Stimulated activated CD4-positive, alpha-beta T cell treated with anti-CD3 and anti-CD28 coated beads, Interleukin-12 subunit alpha, Interleukin-12 subunit beta, amount 100 ng/mL, for 4 hours (primary cell): ENCODE data around the gene C1QL1.
"Not testable (repeated sequence)": the region's sequence is repeated elsewhere in the genome, so short reads cannot be mapped to it uniquely, and the experiment has no call there.

Experiments
- DNase-seq: peaks from one replicate; pipeline ENCODE4 v3.0.0-alpha.2; 2020

The C1QL1 gene

DNA sequence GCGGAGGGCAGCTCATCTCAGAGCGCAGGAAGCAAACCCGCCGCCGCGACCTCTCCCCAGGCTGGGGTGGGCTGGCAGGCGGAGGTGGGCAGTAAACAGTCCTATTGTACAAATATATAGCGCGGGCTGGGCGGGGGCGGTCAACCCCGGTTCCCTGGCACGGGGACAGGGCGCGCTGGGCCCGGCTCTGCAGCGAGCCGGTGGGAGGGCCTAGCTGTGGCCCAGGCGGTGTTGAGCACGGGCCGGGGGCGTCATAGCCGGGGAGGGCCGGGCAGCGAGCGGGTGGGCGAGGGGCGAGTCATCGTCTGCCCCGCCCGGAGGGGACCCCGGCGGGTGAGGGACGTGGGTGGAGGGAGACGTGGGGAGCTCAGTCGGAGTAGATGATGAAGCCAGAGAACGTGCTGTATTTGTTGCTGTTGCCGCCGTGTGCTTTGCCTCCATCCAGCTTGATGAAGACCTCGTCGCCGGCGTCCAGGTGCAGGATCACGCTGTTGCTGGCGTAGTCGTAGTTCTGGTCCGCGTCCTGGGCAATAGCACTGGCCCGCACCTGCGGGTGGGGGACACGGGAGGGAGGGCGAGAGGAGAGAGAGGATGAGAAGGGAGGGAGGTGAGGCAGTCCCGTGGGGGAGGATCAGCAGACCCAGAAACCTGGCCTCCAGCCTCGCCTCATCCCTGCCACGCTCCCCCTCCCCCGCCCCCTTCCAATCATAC is 8.1 kb downstream of the C1QL1 start:
- DNase-seq = no peak

DNA sequence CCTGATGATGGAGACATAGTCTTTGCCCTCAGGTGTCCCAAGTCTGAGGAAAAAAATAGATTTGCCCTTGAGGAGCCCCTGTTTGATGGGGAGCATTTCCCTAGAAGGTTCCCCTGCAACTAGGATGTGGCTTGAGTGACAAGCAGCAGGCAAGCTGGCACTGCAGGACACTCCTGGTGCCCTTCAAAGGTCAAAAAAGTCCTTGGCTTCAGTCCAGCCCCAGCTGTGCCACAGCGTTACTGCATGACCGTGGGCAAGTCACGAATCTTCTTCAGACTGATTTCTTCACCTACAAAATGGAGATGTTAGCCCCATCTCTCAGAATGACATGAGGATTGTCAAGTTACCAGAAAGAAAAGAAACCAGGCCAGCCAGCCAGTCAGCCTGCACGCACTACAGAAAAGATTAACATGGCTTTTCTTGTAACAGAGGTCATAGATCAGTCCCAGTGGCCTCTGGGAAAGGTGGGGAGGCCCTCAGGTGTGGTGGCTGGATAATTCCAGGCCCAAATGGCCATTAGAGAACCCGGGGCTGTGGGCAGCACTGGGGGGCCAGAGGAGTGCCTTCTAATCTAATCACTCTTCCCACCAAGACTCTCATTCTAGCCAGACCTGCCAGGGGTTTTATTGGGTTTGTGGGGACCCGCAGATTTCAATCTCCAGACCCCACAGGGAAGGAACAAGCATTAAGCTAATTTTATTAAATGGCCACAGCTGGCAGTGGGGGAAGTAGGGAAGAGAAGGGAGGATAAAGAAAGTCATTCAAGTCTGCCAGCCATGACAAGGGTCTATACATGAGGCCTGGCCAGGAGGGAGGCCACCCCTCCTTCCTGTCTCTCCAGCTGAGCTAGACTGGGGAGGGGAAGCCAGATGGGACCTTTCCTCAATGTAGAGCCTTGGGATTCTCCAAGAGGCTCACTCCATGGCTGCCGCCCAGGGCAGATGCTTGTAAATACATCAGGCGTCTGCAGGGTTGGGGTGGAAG is 10.8 kb downstream of the C1QL1 start:
- no peak for DNase-seq

DNA sequence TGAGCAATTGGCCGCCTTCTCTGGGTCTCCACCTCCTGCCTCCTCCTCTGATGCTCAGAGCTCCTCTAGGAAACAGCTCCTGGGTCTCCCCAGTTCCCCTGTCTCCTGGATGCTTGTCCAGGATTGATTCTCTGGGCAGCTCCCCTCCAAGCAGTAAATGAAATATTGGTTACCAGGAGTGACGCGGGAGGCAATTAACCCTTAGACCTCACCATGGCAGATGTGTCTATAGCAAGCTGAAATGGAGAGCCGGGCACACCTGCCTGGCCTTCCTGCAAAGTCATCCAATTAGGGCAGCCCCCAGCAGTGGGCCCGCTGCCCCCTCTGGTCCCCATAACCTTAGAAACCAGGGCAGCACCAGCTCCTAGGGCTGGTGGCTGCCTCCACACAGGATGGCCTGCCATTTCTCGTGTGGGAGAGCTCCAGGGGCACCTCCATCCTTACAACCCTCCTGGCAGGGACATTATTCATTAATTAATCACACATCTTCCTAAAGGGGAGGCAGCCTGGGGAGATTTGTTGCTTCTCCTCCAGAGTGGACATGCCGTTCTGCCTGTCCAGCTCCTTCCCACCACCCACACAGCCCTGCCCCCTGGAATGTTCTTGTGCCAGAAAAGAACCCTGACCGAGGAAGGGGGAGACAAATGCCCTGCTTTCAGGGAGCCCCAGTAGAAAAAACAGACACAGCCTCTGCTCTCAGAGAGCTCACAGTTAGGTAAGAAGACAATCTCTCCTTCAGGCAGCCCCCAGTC is 12.3 kb downstream of the C1QL1 start:
- no peak for DNase-seq

DNA sequence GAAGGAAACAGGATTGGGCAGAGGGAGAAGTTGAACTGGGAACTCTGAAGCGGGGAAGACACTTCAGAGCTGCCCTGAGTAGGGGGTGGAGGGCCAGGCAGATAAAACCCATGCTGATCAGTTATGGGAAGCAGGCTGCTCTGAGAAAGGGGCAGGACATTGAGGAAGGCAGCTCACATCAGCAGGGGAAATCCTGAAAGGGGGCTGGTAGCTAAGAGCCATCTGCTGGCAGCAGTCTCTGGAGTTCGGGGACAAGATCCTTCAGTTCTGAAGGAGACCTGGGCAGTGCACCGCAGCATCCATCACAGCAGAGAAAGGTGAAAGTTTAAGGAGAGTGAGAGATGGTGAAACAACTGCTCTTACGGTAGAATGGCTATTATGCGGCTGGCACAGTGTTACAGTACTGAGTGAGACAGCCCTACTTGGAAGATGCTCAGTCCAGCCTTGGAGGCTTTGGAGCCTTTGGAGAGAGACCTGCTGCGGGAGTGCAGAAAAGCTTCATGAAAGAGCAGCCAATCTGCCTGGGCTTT is 15.1 kb downstream of the C1QL1 start:
- no peak for DNase-seq

DNA sequence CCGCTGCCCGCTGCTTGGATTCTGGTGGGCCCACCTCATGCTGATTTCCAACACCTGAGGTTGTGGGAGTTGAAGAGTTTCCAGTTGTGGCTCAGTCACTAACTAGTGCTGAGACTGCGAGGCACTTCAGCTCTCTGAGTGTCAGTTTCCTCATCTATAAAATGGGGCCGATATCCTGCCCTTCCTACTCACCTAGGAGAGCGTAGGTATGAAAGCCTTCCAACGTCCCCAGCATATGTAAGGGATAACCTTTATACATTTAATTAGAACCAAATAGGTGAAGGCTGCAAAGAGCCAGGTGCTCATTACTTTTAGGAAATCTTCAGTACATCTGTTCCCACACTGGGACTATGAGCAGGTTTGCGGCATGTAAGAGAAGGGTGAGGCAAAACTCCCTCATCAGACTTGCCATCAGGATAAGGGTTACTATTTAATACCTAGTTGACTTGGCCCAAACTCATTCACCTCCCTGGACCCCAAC is 19.7 kb downstream of the C1QL1 start:
- no peak for DNase-seq

DNA sequence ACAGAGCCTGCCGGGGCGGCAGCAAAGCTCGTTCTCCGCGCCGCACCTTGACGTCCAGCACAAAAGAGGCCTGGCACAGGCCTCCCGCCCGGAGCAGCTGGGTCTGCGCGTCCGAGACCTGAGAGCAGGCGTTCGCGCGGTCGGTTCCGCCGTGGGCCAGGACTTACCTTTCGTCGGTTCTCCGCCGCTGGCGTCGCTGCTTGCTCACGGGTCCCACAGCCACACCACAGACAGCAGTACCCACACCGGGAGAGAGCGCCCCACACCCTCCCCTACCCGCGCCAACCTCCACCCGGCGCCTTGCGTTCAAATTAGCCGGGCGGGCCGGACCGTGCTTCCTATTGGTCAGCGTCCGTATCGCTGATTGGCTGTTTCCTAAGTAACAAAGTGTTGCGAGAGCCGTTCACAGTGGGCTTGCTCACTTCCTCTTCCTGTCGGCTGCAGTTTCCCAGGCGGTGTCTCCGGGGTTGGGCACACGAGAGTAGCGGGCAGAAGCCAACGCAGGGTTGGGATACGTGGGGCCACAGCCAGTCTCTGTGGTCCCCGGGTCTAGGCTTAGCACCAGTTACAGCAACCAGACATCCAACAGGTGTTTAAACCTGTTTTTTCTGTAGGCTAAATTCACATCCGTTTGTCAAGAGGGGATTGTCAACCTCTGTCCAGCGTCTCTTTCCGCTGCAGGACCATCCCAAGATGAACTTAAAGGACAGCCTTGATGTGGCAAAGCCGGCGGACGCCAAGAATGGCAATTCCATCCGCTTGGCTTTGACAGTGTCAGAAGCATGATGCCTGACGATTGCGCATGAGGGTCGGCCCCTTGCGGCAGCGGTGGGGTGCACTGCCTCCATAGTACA is 20.4 kb downstream of the C1QL1 start, which contains the start of gene KIF18B:
KIF18B (minus strand) TSS at position 313 of the 854 bp plus-strand sequence. CDS start 11,429 bp downstream, outside the sequence.
- peak; percentile 80 for DNase-seq

DNA sequence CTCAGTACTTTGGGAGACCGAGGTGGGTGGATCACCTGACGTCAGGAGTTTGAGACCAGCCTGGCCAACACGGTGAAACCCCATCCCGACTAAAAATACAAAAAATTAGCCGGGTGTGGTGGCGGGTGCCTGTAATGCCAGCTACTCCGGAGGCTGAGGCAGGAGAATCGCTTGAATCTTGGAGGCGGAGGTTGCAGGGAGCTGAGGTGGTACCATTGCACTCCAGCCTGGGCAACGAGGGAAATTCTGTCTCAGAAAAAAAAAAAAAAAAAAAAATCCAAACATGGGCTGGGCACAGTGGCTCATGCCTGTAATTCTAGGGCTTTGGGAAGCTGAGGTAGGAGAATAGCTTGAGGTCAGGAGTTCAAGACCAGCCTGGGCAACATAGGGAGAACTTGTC is 22.5 kb downstream of the C1QL1 start:
- DNase-seq = not testable (repeated sequence)

DNA sequence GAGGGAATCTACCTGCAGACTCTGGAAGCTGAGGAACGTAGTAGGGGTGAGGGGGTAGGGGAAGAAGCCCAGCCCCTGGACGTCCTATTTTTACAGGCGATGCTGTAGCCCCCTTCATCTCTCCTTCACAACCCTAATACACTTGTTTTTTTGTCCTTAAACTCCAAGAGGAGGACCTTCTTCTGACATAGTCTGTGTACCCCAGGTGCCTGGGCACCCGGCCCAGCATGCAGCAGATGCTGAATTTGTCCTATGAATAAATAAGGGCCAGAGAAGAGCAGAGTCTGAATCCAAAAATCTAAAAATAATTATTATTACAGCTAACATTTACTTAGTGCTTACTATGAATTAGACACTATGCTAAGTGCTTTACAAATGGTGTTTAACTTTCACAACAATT is 25.6 kb downstream of the C1QL1 start:
- no peak for DNase-seq

DNA sequence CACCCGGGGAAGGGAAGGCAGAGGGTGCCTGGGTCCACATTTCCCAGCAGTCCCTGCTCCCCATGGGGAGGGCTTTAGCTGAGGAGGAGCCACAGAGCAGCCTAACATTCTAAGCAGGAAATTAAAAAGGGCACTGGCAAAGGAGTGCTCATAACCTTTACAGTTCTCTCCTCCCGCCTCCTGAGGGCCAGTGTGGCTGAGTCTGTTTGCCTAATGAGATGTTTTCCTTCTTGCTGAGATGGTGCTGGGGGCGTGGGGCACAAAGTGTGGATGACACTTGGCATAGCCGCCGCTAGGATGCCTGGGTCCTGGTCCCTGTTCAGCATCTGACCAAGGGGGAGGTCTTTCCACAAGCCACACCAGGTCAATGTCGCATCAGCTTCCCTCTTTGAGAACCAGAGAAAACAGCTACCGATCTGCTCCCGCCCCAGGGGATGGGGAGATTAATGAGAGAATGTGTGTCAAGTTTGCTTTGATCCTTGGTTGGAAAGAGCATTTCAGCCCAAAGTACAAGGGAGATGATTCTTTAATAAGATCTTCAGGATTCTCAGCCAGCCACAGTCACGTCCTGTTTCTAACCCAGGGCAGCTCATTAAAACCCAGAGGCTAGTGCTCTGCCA is 26.3 kb downstream of the C1QL1 start:
- DNase-seq = no peak

DNA sequence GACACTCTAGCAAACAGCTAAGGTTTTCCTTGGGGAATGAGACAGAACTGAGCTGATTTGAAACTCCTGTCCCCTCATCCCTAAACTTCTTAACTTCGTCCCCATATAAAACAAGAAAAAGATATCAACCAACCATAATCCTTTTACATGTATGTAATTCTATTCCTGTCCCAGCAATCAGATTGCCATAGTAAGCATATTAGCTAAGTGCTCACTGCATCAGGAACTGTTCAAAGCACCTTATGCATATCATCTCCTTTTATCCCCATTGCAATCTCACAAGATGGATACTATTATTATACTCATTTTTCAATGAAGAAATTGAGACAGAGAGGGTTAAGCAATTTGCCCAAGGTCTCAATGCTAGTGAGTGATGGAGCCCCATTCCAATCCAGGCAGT is 27.3 kb downstream of the C1QL1 start:
- no peak for DNase-seq

DNA sequence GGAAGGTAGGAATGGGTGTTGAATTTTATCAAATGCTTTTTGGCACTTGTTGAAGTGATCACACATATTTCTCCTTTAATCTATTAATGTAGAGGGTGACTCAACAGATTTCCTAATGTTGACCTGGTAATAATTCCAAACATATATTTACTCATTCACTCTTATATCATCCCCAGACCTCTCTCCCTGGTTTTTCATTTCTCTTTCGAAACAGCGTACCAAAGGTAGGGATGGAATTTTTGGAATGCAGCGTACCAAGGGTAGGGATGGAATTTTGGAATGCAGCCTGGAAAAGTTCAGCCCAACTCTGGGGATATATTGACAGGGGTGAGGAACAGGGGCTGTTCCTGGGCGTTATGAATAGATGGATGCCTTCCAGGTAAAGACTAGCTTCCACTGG is 27.8 kb downstream of the C1QL1 start:
- DNase-seq = no peak

DNA sequence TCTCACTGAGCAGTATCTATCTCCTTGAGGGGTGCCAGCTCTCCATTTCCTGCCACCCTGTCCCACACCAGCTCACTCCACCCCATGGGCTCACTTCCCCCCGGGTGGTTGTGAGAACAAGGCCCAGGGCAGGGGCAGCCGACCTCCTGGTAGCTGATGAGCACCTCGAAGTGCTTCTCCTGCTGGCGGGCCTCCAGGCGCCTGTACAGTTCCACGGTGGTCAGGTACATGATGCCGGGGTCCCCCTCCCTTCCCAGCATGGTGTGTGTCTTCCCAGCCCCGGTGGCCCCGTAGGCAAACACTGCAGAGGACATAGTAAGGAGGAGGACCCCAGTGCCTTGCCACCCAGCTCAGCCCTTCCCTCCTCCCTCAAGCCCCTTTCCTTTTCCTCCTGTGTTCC is 33.0 kb downstream of the C1QL1 start:
- no peak for DNase-seq

DNA sequence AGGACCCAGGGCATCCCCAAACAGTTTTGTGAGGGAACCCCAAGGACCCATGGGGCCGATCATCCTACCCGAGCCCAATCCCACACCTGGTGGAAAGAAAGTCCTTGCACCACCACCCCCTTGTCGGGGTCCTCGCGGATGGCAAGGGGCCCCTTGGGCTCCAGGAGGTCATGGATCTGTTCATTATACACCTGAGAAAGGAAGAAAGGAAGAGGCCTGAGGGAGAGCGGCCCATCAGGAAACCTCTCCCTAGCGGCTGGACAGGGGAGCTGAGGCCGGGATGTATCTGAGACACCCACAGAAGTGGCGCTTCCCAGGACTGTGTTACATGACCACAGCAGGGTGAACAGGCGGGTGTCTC is 33.4 kb downstream of the C1QL1 start:
- no peak for DNase-seq

DNA sequence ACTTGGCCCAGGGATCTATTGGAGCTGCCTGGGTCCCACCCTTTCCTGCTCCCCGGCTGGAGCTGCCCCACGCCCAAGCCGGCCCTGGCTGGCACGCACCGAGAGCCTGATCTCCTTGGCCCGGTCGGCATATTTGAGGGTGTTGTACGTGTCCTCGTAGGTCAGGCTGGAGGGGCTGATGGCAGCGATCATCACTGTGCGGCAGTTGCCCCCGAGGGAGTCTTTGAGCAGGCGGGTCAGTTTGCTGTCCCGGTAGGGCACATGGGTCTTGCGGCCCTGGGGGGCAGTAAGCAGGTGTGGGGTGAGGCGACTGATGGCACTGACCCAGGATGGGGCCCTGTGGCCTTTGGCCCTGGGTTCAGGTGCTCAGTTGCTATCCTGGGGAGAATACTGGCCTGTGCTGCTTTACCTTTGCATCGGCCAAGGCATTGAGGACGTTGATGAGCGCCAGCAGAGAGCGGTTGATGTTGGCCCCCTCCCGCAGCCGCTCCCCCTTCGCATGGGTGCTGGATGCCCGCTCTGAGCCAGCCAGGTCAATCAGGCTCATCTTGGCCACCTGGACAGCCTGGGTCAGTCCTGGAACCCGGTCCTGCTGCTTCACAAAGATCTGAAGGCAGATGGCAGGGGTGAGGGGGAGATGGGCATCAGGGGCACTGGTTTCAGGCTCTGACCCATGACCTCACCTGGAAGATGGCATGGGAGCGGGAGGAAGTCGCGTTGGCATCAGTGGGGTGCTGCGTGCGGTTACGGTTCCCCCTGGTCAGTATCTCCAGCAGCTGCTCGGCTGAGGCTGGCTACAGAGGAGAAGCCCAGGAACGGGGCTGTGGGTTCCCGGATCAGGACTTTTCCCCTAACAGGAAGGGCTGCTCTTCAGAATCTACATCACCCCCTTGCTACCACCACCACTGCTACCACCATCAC is 34.0 kb downstream of the C1QL1 start:
- DNase-seq = no peak

DNA sequence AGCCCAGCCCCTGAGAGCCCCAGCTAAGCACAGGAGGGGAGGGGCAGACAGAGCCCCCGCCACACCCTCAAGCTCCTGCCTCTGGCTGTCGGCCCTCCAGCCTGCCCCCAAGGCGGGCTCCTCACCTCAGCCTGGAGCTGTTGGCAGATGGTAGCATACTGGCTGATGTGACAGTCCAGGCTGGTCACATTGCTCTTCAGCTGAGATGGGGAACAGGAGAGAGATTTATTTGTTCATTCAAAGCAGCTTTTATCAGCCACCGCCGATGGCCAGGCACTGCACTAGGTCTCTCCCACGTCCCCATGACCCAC is 35.4 kb downstream of the C1QL1 start:
- no peak for DNase-seq

DNA sequence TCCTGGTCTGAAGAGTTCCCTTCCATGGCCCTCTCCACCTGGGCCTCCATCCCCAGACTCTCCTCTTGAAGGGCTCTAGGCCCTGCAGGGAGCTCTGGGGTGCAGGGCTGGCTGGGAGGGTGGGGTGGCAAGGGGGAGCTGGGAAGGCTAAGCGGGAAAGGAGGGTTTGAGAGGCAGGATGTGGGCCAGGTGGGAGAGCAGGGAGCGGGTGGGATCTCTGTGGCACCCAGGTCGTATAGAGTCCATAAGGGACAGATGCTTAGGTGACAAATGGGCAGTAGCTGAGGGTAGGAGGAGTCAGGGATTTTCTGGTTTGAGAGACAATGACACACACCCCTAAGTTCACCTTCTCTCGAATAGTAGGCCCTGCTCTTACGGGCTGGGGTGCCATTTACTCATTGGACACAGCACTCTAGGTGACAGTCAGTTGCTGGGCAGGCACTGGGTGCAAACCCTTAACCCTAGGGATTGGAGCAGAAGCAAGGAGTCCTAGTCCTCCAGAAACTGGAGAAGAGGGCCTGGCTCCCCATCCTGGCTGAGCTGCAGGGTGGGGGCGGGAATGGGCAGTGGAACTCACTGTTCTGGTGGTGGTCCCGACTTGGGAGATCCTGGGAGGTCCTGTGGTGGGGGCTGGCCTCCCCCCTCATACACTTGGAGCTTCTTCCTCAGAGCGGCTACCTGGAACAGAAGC is 35.9 kb downstream of the C1QL1 start:
- no peak for DNase-seq

DNA sequence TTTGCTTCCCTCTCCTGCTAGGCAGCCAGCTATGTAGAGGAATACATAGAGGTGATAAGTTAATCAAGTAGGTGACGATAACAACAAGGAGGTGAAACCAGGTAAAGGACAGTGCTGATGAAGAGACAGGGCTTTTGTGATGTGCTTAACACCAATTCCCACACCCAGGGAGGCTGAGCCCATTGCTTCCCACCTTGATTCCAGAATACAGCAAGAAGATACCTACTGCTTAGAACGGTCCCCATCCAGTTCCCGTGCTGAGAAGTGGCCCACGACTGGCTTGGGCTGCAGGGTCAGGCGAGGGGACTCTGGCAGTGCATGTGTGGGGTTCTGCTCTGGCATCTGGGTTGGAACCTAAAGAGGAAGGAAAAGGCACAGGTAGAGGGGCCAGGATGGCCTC is 36.7 kb downstream of the C1QL1 start:
- DNase-seq = no peak

DNA sequence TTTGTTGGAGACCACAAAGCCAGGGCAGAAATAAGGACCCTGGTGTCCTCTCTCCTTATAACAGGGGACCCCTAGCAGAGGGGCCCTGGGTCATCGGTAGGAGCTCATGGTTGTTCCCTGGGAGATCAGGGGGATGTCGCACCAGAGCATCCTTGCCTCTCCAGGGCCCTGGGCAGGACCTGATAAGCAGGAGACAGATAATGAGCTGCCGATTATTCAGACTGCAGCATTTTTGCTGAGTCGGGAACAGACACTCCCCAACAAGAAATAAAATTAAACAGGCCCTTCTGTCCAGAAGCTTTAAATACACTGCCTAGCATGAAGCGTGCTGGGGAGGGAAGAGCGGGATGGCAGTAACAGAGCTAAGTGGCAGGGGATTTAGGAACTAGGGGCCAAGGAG is 37.4 kb downstream of the C1QL1 start:
- DNase-seq = no peak

DNA sequence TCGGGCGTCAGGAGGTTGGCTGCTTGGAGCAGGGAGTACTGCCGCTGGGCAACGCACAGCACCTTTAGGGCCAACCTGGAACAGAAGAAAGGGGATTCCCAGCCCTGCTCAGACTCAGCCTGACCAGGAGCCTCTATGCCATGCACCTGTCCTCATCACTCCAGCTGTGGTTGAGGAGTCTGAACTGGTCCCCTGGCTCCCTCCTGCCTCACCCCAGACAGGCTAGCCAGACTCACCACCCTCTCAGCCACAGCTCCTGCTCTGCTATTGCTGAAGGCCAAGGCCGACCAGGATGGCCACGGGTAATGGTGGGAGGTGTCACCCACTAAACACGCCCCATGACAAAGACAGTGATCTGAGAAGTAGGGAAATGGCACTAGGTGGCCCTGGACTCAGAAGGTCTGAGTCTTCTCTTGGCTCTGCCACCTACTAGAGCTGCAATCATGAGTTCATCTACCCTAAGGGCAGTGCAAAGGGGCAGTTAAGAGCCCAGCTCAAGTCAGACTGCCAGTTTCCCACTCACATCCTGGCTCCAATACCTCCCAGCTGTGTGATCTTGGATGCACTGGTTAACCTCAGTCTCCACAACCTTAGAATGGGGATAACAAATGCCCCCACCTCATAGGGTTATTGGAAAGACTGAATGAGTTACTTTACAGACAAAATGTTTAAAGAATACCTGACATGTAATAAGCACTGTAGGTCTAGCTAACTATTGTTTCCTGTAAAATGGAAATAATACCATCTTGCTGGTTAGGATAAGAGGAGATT is 39.0 kb downstream of the C1QL1 start:
- no peak for DNase-seq
